Memory B cell (primary cell): ENCODE results near the gene KIAA1958.
"Not testable (repeated sequence)": the region's sequence is repeated elsewhere in the genome, so short reads cannot be mapped to it uniquely, and the experiment has no call there.

ENCODE experiments used
- ATAC-seq: fragments of 150-1000 bp; cut with Tn5 transposase; 2 replicates; pipeline ENCODE4 v1.10.0; 2021; ENCODE audit warnings: low read depth, mild to moderate bottlenecking, moderate library complexity
- DNase-seq, 2 donors: peaks; one replicate each; pipeline ENCODE4 v3.0.0; 2022; ENCODE audit warnings: low spot score in 2 of 2
- H3K27ac Mint-ChIP-seq: one replicate; pipeline ENCODE4 v1.8.0; 2022; ENCODE audit warnings: mild to moderate bottlenecking, moderate library complexity, mixed read lengths
- H3K27me3 Mint-ChIP-seq: one replicate; pipeline ENCODE4 v1.8.0; 2022; ENCODE audit warnings: mixed read lengths
- H3K36me3 Mint-ChIP-seq: one replicate; pipeline ENCODE4 v1.8.0; 2022; ENCODE audit warnings: mild to moderate bottlenecking, mixed read lengths
- H3K4me1 Mint-ChIP-seq: one replicate; pipeline ENCODE4 v1.8.0; 2022; ENCODE audit warnings: mixed read lengths
- H3K4me3 Mint-ChIP-seq: one replicate; pipeline ENCODE4 v1.8.0; 2022; ENCODE audit warnings: mild to moderate bottlenecking, moderate library complexity, mixed read lengths
- H3K9me3 Mint-ChIP-seq: one replicate; pipeline ENCODE4 v1.8.0; 2022; ENCODE audit warnings: mixed read lengths

KIAA1958 gene

DNA sequence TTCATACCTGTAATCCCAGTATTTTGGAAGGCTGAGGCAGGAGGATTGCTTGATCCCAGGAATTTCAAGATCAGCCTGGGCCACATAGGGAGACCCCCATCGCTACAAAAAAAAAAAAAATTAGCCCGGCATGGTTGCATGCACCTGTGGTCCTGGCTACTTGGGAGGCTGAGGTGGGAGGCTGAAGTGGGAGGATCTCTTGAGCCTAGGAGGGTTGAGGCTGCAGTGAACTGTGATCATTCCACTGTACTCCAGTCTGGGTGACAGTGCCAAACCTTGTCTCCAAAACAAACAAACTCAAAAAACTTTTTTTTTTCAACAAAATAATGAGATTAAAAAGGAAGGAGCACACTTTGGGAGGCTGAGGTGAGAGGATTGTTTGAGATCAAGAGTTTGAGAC is 14.2 kb downstream of the KIAA1958 start:
- ATAC-seq (no peak), DNase-seq (no peak)
- Mint-ChIP-seq H3K4me1 (peaks cover 2% of the 10 kb centered on the region), H3K36me3 (no peaks in the 10 kb centered on the region), H3K4me3 (no peak overlapping the region), H3K27ac (no peak overlapping the region), H3K27me3 (no peaks in the 10 kb centered on the region), H3K9me3 (no peaks in the 10 kb centered on the region)

DNA sequence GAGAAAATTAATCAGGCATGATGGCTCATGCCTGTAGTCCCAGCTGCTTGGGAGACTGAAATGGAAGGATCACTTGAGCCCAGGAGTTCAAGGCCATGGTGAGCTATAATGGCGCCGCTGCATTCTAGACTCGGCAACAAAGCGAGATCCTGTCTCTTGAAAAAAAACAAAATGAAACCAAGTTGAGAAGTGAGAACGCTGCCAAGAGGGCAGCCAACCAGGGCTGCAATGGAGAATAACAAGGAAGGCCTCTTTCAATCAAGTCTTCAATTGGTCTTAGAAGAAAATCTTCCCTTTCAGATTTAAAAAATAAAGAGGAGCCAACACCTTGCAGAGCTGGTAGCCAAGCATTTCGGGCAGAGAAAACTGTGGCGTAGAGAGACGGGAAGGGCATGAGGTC is 14.7 kb downstream of the KIAA1958 start:
- ATAC-seq (no peak), DNase-seq (no peak)
- Mint-ChIP-seq H3K36me3 (no peaks in the 10 kb centered on the region), H3K9me3 (no peaks in the 10 kb centered on the region), H3K27ac (no peak overlapping the region), H3K4me1 (peaks cover 2% of the 10 kb centered on the region), H3K27me3 (no peaks in the 10 kb centered on the region), H3K4me3 (no peak overlapping the region)

DNA sequence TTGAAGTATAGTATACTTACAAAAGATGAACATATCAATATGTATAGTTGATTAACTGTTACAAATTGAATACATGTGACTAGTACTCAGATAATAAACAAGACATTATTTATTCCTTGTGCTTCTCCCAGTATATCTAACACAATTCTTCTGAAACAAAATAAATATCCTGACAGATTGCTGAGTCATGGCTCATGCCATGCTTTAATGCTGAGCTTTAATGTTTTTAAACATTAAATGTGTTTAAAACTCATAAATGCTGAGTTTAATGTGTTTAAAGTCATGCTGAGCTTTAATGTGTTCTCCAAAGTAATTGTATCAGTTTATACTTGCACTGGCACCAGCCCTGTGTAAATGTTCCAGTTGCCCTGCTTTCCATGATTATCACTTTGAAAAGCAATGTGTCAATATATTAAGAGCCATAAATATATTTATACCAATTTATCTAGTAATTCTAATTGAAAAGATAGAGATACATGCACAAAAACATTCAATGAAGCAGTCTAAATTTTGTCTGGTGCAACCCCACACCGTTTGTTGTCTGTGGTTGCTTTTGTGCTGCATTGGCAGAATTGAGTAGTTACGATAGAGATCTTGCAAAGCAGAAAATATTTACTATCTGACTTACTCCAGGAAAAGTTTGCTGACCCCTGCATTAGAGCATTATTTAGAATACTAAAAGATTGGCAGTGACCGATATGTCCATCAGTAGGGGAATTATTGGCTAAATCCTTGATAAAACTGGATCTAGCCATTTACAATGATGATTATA is 15.7 kb downstream of the KIAA1958 start:
- no peaks in the 10 kb centered on the region for H3K36me3 Mint-ChIP-seq
- no peak overlapping the region for H3K27ac Mint-ChIP-seq

DNA sequence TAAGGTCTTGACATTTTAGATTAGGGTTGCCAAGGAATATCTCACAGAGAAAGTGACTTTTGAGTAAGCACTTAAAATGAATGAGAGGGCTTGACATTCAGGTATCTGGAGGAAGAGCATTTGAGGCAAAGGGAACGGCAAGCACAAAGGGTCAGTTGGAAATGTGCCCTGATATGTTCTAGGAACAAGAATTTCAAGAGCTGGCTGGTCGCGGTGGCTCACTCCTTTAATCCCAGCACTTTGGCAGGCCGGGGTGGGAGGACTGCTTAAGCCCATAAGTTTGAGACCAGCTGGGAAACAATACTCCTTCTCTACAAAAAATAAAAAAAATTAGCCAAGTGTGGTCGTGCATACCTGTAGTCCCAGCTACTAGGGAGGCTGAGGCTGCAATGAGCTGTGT is 16.5 kb downstream of the KIAA1958 start:
- ATAC-seq = no peak

More for the DNA sequence above, 15.7 kb downstream of the KIAA1958 start:
- DNase-seq (no peak), ATAC-seq (no peak)
- Mint-ChIP-seq H3K9me3 (no peaks in the 10 kb centered on the region), H3K4me3 (no peak overlapping the region), H3K27me3 (no peaks in the 10 kb centered on the region), H3K4me1 (peaks cover 2% of the 10 kb centered on the region)

DNA sequence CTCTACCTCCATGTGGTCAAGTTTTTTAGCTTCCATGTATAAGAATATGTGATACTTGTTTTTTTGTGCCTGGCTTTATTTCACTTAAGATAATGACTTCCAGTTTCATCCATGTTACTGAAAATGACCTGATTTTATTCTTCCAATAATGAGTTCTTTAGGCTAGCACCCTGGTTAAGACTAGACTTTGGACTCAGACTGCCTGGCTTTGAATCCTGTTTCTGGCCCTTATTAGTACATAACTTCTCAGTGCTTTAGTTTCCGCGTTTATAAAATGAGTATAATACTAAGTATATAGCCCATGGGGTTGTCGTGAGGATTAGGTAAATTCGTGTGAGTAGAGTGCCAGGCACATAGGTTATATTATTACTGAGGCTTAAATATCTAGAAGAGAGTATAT is 18.5 kb downstream of the KIAA1958 start:
- Mint-ChIP-seq H3K9me3 (no peaks in the 10 kb centered on the region), H3K27ac (no peak overlapping the region), H3K4me3 (no peak overlapping the region), H3K4me1 (peaks cover 2% of the 10 kb centered on the region), H3K27me3 (no peaks in the 10 kb centered on the region), H3K36me3 (no peaks in the 10 kb centered on the region)
- DNase-seq (no peak), ATAC-seq (no peak)

More for the DNA sequence above, 16.5 kb downstream of the KIAA1958 start:
- no peaks in the 10 kb centered on the region for H3K9me3 Mint-ChIP-seq
- no peak overlapping the region for H3K4me3 Mint-ChIP-seq
- no peaks in the 10 kb centered on the region for H3K27me3 Mint-ChIP-seq
- peaks cover 2% of the 10 kb centered on the region for H3K4me1 Mint-ChIP-seq
- no peaks in the 10 kb centered on the region for H3K36me3 Mint-ChIP-seq
- no peak for DNase-seq
- H3K27ac Mint-ChIP-seq = no peak overlapping the region

DNA sequence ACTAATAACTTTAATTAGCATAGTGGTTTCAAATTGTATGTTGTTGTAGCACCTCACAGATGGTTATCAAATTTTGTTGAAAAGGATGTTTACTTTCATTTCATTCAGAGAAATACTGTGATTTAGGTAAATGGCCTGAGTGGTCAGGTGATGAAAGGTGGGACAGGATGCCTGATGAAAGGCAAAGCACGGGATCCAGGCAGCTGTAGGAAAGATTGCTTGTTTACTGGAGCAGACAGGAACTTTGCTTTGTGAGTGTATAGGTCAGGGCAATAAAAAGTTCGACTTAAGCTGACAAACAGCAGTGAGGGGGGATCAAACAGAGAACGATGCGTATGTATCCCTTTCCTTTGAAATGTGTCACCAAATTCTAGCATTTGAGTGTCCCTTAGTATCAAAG is 19.0 kb downstream of the KIAA1958 start:
- Mint-ChIP-seq H3K4me3 (no peak overlapping the region), H3K36me3 (no peaks in the 10 kb centered on the region), H3K9me3 (no peaks in the 10 kb centered on the region), H3K4me1 (peaks cover 2% of the 10 kb centered on the region), H3K27me3 (no peaks in the 10 kb centered on the region), H3K27ac (no peak overlapping the region)
- DNase-seq (no peak), ATAC-seq (no peak)

DNA sequence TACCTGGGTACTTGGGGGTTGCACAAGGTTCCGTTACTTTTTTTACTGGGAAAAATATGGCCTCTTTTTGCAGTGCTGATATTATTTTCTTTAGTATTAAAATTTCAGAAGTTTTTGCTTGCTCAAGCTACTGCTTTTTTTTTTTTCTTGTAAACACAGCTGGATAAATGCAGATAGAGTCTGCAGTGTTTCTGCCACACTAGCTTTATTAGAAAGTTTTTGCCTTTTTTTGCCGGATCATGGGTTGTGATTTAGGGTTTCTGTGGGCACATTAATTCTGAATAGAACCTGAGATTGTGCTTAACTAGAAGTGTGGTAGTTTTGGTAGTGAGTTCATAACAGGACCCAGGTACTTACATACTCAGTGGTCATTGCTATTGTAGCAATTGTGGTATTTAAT is 19.9 kb downstream of the KIAA1958 start:
- no peak for ATAC-seq
- H3K4me1 Mint-ChIP-seq = peaks cover 2% of the 10 kb centered on the region
- no peaks in the 10 kb centered on the region for H3K9me3 Mint-ChIP-seq
- no peaks in the 10 kb centered on the region for H3K36me3 Mint-ChIP-seq
- H3K27me3 Mint-ChIP-seq = no peaks in the 10 kb centered on the region
- H3K4me3 Mint-ChIP-seq = no peak overlapping the region
- H3K27ac Mint-ChIP-seq = no peak overlapping the region
- no peak for DNase-seq

DNA sequence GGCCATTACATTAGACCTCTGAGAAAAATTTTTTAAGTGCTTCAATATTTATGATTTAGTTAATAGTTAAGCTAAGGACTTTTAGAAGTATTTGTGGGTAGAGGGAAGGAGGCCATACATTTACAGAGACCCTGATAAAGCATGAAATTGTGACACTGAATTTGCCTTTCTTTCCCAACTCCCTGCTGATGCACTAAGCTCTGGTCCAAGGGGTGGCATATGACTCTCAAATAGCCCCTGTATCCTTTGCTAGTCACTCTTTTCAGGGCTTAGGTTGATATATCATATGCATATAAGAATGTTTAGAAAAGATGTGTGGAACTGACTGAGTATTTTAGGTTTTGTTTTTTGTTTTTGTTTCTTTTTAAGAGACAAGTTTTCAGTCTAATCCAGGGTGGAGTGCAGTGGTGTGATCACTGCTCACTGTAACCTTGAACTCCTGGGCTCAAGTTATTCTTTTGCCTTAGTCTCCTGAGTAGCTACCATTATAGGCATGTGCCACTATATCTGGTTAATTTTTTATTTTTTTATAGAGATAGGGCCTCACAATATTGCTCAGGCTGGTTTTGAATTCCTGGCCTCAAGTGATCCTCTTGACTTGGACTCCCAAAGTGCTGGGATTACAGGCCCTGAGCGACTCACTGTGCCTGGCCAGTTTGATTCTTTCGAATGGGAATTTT is 20.5 kb downstream of the KIAA1958 start:
- DNase-seq (no peak), ATAC-seq (no peak)
- Mint-ChIP-seq H3K4me1 (peaks cover 2% of the 10 kb centered on the region), H3K36me3 (no peaks in the 10 kb centered on the region), H3K9me3 (no peaks in the 10 kb centered on the region), H3K27me3 (no peaks in the 10 kb centered on the region), H3K4me3 (no peak overlapping the region), H3K27ac (no peak overlapping the region)

DNA sequence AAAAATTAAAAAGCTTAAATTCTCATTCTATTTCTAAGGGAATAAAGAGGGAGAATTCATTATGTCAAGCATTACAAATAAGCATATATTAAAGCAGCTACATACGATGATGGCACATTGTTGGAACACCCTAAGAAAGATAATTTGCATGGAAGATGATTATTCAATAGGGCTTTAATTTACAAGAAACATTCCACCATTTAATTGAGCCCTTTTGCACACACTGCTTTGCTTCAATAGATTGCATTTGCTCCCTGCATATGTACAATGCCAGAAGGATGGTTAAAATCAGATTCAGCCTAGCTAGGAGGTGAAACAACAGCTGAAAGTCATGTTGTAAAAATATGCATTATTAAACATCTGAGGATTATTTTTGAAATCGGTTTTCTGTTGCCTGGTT is 21.8 kb downstream of the KIAA1958 start:
- no peak for ATAC-seq
- Mint-ChIP-seq H3K27ac (no peak overlapping the region), H3K36me3 (no peaks in the 10 kb centered on the region), H3K4me3 (no peak overlapping the region), H3K9me3 (no peaks in the 10 kb centered on the region), H3K4me1 (peaks cover 2% of the 10 kb centered on the region), H3K27me3 (no peaks in the 10 kb centered on the region)
- DNase-seq = no peak

DNA sequence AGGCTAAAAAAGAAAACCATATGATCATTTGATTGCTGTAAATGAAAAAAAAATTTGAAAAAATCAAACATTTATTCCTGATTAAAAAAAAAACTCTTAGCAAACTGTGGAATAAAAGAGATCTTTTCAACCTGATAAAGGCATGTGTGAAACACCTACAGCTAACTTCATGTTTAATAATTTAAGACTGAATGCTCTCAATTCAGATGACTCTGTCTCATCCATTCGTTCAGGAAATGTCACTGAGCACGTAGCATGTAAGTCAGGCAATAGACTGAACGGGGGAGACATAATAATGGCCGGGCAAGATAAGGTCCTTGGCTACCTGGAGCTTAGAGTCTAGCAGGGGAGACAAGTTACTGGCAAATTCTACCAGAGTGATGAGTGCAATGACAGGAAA is 25.8 kb downstream of the KIAA1958 start:
- H3K27me3 Mint-ChIP-seq, H3K4me3 Mint-ChIP-seq, ATAC-seq, H3K27ac Mint-ChIP-seq, H3K4me1 Mint-ChIP-seq, DNase-seq, H3K9me3 Mint-ChIP-seq, H3K36me3 Mint-ChIP-seq: not testable (repeated sequence)

DNA sequence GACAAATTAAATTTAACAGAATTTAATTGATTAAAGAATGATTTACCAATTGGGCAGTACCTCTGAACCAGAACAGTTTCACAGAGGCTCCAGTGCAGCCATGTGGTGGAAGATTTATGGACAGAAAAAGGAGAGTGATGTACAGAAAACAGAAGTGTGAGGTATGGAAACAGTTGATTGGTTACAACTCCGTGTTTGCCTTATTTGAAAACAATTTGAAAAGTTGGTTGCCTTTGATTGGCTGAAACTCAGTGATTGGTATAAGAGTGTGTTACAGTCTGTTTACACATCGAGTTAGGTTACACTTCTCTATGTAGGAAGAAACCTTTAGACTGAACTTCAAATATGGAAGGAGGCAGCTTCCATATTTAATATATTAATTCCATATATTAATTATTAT is 30.1 kb downstream of the KIAA1958 start:
- H3K27ac Mint-ChIP-seq = no peak overlapping the region
- no peaks in the 10 kb centered on the region for H3K27me3 Mint-ChIP-seq
- H3K4me1 Mint-ChIP-seq = peaks cover 2% of the 10 kb centered on the region
- no peak for DNase-seq
- no peak for ATAC-seq
- no peaks in the 10 kb centered on the region for H3K36me3 Mint-ChIP-seq
- no peak overlapping the region for H3K4me3 Mint-ChIP-seq
- H3K9me3 Mint-ChIP-seq = no peaks in the 10 kb centered on the region

DNA sequence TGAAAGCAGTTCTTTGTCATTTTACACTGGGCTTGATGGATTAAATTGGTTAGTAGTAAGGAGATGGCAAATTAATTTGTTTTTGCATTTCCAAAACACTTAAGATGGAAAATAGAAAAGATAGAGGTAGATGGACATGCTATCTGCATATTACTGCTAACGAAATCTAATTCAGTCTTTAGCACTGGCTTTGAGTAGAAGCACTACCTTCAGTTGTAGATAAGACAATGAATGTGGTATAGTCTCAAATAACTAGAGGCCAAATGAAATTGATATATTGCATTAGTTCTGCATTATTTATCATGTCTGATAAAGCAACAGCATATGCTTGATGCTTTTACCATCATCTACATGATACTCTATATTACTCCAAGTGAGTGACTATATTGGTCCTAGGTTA is 33.4 kb downstream of the KIAA1958 start:
- no peaks in the 10 kb centered on the region for H3K36me3 Mint-ChIP-seq
- ATAC-seq (no peak), DNase-seq (no peak)
- no peaks in the 10 kb centered on the region for H3K27me3 Mint-ChIP-seq
- no peak overlapping the region for H3K4me3 Mint-ChIP-seq
- peaks cover 5% of the 10 kb centered on the region for H3K4me1 Mint-ChIP-seq
- no peaks in the 10 kb centered on the region for H3K9me3 Mint-ChIP-seq
- H3K27ac Mint-ChIP-seq = no peak overlapping the region

DNA sequence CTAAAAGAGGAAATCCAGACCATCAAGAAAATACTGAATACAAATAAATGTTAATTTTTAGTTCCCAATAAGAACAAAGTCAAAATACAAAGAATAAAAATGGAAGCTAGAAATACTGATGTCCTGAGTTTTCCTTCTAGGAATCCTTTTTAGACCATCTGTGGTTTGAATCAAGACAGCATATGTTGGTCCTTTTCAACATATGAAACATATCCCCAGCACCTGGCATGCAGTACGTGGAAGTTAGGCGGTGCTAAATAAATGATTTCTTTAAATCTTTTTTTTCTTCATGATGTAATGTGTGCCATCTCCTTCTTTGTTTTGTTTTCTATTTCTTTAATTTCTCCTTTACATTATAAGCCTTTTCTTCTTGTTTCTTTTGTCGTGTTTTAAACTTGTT is 34.0 kb downstream of the KIAA1958 start:
- H3K9me3 Mint-ChIP-seq = no peaks in the 10 kb centered on the region
- no peak overlapping the region for H3K4me3 Mint-ChIP-seq
- no peaks in the 10 kb centered on the region for H3K36me3 Mint-ChIP-seq
- no peak for ATAC-seq
- H3K4me1 Mint-ChIP-seq = peaks cover 7% of the 10 kb centered on the region
- H3K27ac Mint-ChIP-seq = no peak overlapping the region
- no peak for DNase-seq
- no peaks in the 10 kb centered on the region for H3K27me3 Mint-ChIP-seq

DNA sequence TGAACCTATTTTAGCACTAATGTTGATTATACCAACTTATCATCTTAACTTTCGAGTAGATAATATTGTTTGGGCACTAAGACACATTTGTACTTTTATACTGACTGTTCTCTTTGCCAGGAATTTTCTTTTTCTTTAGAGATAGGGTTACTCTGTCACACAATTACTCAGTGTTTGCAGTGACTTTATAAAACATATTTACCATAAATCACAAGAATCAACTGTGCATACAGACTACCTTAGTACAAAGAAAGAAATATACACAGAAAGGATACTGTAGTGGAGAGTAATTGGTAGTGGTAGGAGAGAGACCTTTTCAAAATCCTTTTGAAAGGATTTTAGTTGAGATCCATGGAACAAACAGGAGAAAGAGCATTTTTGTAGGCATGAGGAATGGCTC is 40.3 kb downstream of the KIAA1958 start:
- no peak overlapping the region for H3K27ac Mint-ChIP-seq
- no peak for DNase-seq

DNA sequence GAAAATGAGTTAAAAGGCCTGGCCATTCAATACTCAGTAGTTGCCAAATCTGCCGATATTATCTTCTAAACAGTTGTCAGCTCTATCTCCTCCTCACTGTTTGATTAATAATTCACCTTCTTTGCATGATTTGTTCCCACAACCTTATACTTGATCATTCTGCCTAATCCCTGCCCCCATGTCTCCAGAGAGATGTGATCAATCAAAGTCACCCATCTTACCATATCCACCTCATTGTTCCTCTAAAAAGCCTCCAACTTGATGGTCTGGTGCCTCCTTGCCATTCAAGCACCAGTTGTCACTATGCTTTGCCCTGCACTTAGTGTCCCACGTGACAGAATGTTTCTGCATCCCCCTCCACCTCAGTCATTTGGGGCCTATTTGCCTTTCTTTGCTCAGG is 41.3 kb downstream of the KIAA1958 start:
- Mint-ChIP-seq H3K4me3 (no peak overlapping the region), H3K27ac (no peak overlapping the region), H3K36me3 (no peaks in the 10 kb centered on the region), H3K27me3 (no peaks in the 10 kb centered on the region), H3K9me3 (no peaks in the 10 kb centered on the region), H3K4me1 (peaks cover 2% of the 10 kb centered on the region)
- ATAC-seq (no peak), DNase-seq (no peak)

More for the DNA sequence above, 40.3 kb downstream of the KIAA1958 start:
- no peak overlapping the region for H3K4me3 Mint-ChIP-seq
- H3K4me1 Mint-ChIP-seq = peaks cover 4% of the 10 kb centered on the region
- no peaks in the 10 kb centered on the region for H3K36me3 Mint-ChIP-seq
- H3K27me3 Mint-ChIP-seq = no peaks in the 10 kb centered on the region
- ATAC-seq = no peak
- no peaks in the 10 kb centered on the region for H3K9me3 Mint-ChIP-seq
